Hepatocyte (in vitro differentiated cells): ENCODE data around the gene LAT. TPM values are rescaled to one million over a fixed set of nuclear protein-coding genes. Genes with fewer than 3 reads are reported as not detected.

Experiments used
- DNase-seq: peaks from one replicate; pipeline ENCODE4 v3.0.0-alpha.2; 2016; ENCODE audit warnings: low spot score
- H2AFZ ChIP-seq: fragments of 200-600 bp; sonication (generic); 2 replicates; pipeline ENCODE4 v1.6.0; 2016; ENCODE audit warnings: antibody characterized with exemption, mild to moderate bottlenecking
- H3K27ac ChIP-seq: fragments of 200-600 bp; sonication (generic); 2 replicates; pipeline ENCODE4 v1.5.1; 2016; ENCODE audit warnings: mild to moderate bottlenecking
- H3K27me3 ChIP-seq: fragments of 200-600 bp; sonication (generic); 2 replicates; pipeline ENCODE4 v1.6.1; 2016
- H3K36me3 ChIP-seq: fragments of 200-600 bp; sonication (generic); replicated peaks from 2 replicates; pipeline ENCODE4 v1.5.1; 2016; ENCODE audit warnings: low read depth; ENCODE audit not compliant: insufficient read depth
- H3K4me1 ChIP-seq: fragments of 200-600 bp; sonication (generic); 2 replicates; pipeline ENCODE4 v1.5.1; 2016; ENCODE audit warnings: mild to moderate bottlenecking, moderate library complexity; ENCODE audit not compliant: insufficient read depth
- H3K4me2 ChIP-seq: fragments of 200-600 bp; sonication (generic); 2 replicates; pipeline ENCODE4 v1.6.0; 2016
- H3K4me3 ChIP-seq: fragments of 200-600 bp; sonication (generic); 2 replicates; pipeline ENCODE4 v1.5.1; 2016; ENCODE audit warnings: mild to moderate bottlenecking
- H3K79me2 ChIP-seq: fragments of 200-600 bp; sonication (generic); 2 replicates; pipeline ENCODE4 v1.6.0; 2017; ENCODE audit warnings: mild to moderate bottlenecking
- H3K9me2 ChIP-seq: fragments of 200-600 bp; sonication (generic); replicated peaks from 2 replicates; pipeline ENCODE4 v1.6.0; 2017; ENCODE audit warnings: mild to moderate bottlenecking; ENCODE audit not compliant: insufficient read depth
- H3K9me3 ChIP-seq: fragments of 200-600 bp; sonication (generic); 2 replicates; pipeline ENCODE4 v1.5.1; 2016; ENCODE audit warnings: low read depth, mild to moderate bottlenecking
- H4K20me1 ChIP-seq: fragments of 200-600 bp; sonication (generic); 2 replicates; pipeline ENCODE4 v1.6.0; 2016; ENCODE audit warnings: mild to moderate bottlenecking; ENCODE audit not compliant: insufficient read depth, poor library complexity, severe bottlenecking
- EZH2 ChIP-seq: fragments of 200-600 bp; sonication (generic); IDR thresholded peaks from 2 replicates; pipeline ENCODE4 v1.6.1; 2016; ENCODE audit warnings: antibody characterized with exemption, mild to moderate bottlenecking, borderline replicate concordance
- EZH2phosphoT487 ChIP-seq: fragments of 200-600 bp; sonication (generic); IDR thresholded peaks from one replicate; pipeline ENCODE4 v1.6.1; 2018; ENCODE audit warnings: antibody characterized with exemption, mild to moderate bottlenecking, low read depth, moderate library complexity; ENCODE audit not compliant: unreplicated experiment, severe bottlenecking
- WGBS: methylation state at CpG from one replicate; pipeline ENCODE4 v1.1.6; 2016; ENCODE audit warnings: low lambda C conversion rate; ENCODE audit errors: missing lambda C conversion rate; 5-methylcytosine and 5-hydroxymethylcytosine counted together
- polyA plus RNA-seq: library from polyadenylated mRNA; unstranded; fragments of >200 nt; fragmentation: Nextera tagmentation; extraction: Ambion mirVana; gene quantifications from 2 replicates; pipeline ENCODE4 v1.2.1, GENCODE V29; 2016
- total RNA-seq: library from RNA; depleted of rRNA; stranded (reverse); fragments of >200 nt; gene quantifications from 2 replicates; pipeline ENCODE4 v1.2.3, GENCODE V29; 2014
- TF ChIP-seq, protein P1 (sequence below): fragments of 200-600 bp; sonication (generic); IDR thresholded peaks from 2 replicates; pipeline ENCODE4 v1.5.1; 2016; ENCODE audit warnings: antibody characterized with exemption, mild to moderate bottlenecking; ENCODE audit not compliant: poor library complexity

LAT gene
- total and polyA plus RNA-seq, 2 experiments from 2014 or later, result 1.00 to 2.4 TPM

DNA sequence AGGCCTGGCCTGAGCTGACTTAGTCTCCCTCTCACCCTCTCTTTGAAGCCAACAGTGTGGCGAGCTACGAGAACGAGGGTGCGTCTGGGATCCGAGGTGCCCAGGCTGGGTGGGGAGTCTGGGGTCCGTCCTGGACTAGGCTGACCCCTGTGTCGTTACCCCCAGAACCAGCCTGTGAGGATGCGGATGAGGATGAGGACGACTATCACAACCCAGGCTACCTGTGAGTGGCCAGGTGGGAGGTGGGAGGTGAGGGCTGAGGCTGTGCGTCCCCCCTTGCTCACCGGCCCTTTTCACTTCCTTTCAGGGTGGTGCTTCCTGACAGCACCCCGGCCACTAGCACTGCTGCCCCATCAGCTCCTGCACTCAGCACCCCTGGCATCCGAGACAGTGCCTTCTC, 1.6 kb downstream of the LAT start:
- 95% methylated on average over 13 of the region's 13 CpGs for WGBS
- DNase-seq, result no peak
- no peaks in the 10 kb centered on the region for H3K36me3 ChIP-seq
- no peaks in the 10 kb centered on the region for H3K9me3 ChIP-seq
- no peaks in the 10 kb centered on the region for H3K9me2 ChIP-seq
- H2AFZ ChIP-seq, result no peak overlapping the region
- H3K27ac ChIP-seq, result no peak overlapping the region
- TF ChIP-seq, protein P1, sequence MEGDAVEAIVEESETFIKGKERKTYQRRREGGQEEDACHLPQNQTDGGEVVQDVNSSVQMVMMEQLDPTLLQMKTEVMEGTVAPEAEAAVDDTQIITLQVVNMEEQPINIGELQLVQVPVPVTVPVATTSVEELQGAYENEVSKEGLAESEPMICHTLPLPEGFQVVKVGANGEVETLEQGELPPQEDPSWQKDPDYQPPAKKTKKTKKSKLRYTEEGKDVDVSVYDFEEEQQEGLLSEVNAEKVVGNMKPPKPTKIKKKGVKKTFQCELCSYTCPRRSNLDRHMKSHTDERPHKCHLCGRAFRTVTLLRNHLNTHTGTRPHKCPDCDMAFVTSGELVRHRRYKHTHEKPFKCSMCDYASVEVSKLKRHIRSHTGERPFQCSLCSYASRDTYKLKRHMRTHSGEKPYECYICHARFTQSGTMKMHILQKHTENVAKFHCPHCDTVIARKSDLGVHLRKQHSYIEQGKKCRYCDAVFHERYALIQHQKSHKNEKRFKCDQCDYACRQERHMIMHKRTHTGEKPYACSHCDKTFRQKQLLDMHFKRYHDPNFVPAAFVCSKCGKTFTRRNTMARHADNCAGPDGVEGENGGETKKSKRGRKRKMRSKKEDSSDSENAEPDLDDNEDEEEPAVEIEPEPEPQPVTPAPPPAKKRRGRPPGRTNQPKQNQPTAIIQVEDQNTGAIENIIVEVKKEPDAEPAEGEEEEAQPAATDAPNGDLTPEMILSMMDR, result no peak
- TF ChIP-seq EZH2 (no peak), EZH2phosphoT487 (no peak)
- no peaks in the 10 kb centered on the region for H3K4me1 ChIP-seq
- no peak overlapping the region for H3K4me2 ChIP-seq
- H3K27me3 ChIP-seq, result no peaks in the 10 kb centered on the region
- H3K79me2 ChIP-seq, result no peaks in the 10 kb centered on the region
- H3K4me3 ChIP-seq, result no peak overlapping the region
- no peaks in the 10 kb centered on the region for H4K20me1 ChIP-seq

DNA sequence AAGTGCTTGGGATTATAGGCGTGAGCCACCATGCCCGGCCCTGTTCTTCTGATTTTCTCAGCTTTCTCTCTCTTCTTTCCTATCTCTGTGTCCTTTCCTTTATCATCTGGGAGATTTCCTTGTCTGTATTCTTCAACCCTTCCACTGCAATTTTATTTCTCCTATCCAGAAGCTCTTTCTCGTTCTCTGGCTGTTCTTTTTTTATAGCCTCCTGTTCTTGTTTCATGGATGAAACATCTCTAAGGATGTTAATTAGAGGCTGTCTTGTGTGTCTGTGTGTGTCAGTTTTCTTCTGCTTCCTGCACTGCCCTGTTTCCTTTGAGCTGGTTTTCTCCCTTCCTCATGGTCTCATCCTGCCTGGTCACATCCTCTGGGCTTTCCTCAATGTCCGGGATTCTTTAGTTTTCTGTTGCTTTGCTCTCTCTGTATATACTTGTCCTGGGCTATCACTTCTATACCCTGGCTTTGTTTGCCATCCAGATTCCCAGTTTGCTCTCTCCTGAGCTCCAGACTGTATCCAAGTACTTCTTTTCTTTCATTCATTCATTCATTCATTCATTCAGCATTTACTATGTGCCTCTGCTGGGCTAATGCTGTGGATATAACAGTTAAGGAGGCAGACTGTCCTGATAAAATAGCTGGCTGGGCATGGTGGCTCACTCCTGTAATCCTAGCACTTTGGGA, 2.5 kb downstream of the LAT start:
- no peaks in the 10 kb centered on the region for H4K20me1 ChIP-seq
- H3K9me2 ChIP-seq, result no peaks in the 10 kb centered on the region
- H3K79me2 ChIP-seq, result no peaks in the 10 kb centered on the region
- no peak overlapping the region for H3K4me2 ChIP-seq
- no peak for DNase-seq
- H2AFZ ChIP-seq, result no peak overlapping the region
- no peaks in the 10 kb centered on the region for H3K36me3 ChIP-seq
- no peaks in the 10 kb centered on the region for H3K9me3 ChIP-seq
- no peaks in the 10 kb centered on the region for H3K4me1 ChIP-seq
- WGBS, result 96% methylated on average over 4 of the region's 4 CpGs
- no peak overlapping the region for H3K27ac ChIP-seq
- TF ChIP-seq, protein P1, result no peak
- TF ChIP-seq EZH2phosphoT487, result no peak
- no peak for TF ChIP-seq EZH2
- H3K27me3 ChIP-seq, result no peaks in the 10 kb centered on the region
- no peak overlapping the region for H3K4me3 ChIP-seq

DNA sequence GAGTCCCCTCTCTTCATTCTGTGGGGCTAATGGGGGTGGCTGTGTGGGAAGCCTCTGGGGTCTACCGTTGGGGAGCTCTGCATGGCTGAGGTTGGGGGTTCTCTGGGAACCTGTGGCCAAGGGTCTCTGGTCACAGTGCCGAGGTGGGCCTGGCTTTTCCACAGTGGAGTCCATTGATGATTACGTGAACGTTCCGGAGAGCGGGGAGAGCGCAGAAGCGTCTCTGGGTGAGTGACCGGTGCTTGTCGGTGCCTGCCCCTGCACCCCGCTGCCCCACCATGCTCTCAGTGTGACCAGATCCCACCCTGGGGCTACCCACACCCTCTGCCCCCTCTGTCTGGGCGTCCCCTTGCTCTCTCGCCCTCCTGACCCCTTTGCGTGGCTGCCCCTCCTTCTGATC, 4.5 kb downstream of the LAT start:
- Histone ChIP-seq H3K4me1 (no peaks in the 10 kb centered on the region), H3K4me2 (no peak overlapping the region), H4K20me1 (no peaks in the 10 kb centered on the region), H3K79me2 (no peaks in the 10 kb centered on the region), H3K27me3 (no peaks in the 10 kb centered on the region), H3K36me3 (no peaks in the 10 kb centered on the region), H3K27ac (no peak overlapping the region), H3K4me3 (no peak overlapping the region), H3K9me2 (no peaks in the 10 kb centered on the region), H3K9me3 (no peaks in the 10 kb centered on the region), H2AFZ (no peak overlapping the region)
- 96% methylated on average over 14 of the region's 14 CpGs for WGBS
- TF ChIP-seq EZH2 (no peak), EZH2phosphoT487 (no peak)
- TF ChIP-seq, protein P1, result no peak
- DNase-seq, result no peak
